Activated naive CD4-positive, alpha-beta T cell treated with anti-CD3 and anti-CD28 coated beads, Interleukin-2, amount 10 ng/mL, durations not matched to agents 7 days and 5 days (primary cell): Measurements from ENCODE around the gene ATAD3B.
"Not testable (repeated sequence)": the region's sequence is repeated elsewhere in the genome, so short reads cannot be mapped to it uniquely, and the experiment has no call there.

Experiments used
- CTCF ChIA-PET: fragments of 350-600 bp; sonication (Branson Sonifier 250); formaldehyde crosslinking; loops from one replicate; lab custom pipeline; 2021; ENCODE audit warnings: antibody characterized with exemption; lab: Charles Lee
- DNase-seq: peaks from one replicate; pipeline ENCODE4 v3.0.0-alpha.2; 2020
- H3K27ac Mint-ChIP-seq: one replicate; pipeline ENCODE4 v1.8.0; 2021; ENCODE audit warnings: mild to moderate bottlenecking, moderate library complexity, mixed read lengths
- H3K27me3 Mint-ChIP-seq: one replicate; pipeline ENCODE4 v1.8.0; 2021; ENCODE audit warnings: mild to moderate bottlenecking, mixed read lengths
- H3K36me3 Mint-ChIP-seq: one replicate; pipeline ENCODE4 v1.8.0; 2021; ENCODE audit warnings: mixed read lengths
- H3K4me1 Mint-ChIP-seq: one replicate; pipeline ENCODE4 v1.8.0; 2021; ENCODE audit warnings: mixed read lengths
- H3K4me3 Mint-ChIP-seq: one replicate; pipeline ENCODE4 v1.8.0; 2021; ENCODE audit warnings: mild to moderate bottlenecking, moderate library complexity, mixed read lengths
- H3K9me3 Mint-ChIP-seq: one replicate; pipeline ENCODE4 v1.8.0; 2021; ENCODE audit warnings: mixed read lengths

ATAD3B gene

DNA sequence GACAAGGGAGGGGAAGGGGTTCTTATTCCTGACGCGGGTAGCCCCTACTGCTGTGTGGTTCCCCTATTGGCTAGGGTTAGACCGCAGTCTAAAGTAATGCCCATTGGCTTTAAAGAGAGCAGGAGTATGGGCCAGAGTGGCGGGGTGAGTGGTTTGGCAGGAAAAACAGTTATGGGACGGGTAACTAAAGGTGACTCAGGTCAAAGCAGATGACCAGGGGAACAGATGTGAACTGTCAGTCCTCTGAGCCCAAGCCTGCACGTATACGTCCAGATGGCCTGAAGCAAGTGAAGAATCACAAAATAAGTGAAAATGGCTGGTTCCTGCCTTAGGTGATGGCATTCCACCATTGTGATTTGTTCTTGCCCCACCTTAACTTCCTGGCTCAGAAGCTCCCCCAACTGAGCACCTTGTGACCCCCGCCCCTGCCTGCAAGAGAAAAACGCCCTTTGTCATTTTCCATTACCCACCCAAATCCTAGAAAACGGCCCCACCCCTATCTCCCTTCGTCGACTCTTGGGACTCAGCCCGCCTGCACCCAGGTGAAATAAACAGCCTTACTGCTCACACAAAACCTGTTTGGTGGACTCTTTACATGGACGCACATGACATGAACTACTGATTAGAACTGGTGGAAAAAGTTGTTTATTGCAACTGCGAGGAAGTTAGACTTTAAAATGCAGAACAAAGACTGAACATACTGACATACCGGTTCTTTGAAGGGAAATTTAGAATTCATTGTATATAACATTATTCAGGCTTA is 758 bp upstream of the ATAD3B start:
- CTCF ChIA-PET: no interaction called here

DNA sequence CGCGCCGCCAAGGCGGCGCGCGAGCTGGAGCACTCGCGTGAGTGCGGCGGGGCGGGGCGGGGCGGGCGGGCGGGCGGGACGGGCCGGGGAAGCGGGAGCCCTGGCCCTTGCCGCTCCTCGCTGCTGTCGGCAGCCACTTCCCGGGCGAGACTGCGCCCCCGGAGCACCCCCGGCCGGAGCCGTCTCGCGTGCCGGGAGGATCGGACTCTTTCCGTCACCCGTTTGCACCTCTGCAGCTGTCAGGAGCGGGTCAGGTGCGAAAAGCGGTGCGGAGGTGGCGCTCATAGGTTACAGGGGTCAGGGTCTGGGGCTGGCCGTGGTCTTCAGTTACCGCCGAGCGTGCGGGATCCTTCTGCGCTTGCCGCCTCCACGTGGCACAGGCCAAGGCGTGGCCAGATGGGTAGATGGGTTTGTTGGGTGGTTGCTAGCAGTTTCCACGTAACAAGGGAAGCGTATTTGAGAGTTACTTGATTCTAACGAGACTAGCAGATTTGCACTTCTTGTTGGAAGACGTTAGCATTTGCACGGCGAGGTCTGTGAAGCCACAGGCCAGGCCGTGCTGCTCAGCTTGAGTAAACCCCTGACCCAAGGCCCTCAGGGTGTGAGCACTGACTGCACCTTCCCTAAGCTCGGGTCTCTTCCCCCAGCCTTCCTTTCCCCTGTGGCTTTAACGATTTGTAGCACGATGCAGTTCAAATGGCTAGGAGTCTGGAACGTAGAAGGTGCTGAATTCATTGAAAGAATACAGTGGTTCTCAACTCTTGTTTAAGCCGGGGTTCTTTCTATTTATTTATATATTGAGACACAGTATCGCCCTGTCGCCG is 700 bp downstream of the ATAD3B start:
- peaks cover 27% of the 10 kb centered on the region for H3K4me1 Mint-ChIP-seq

More for the DNA sequence above, 758 bp upstream of the ATAD3B start:
- Mint-ChIP-seq H3K36me3 (no peaks in the 10 kb centered on the region), H3K4me1 (peaks cover 27% of the 10 kb centered on the region), H3K4me3 (peak overlapping the region; percentile 84), H3K9me3 (no peaks in the 10 kb centered on the region), H3K27me3 (no peaks in the 10 kb centered on the region), H3K27ac (peak overlapping the region; percentile 86)
- peak; percentile 44 for DNase-seq

DNA sequence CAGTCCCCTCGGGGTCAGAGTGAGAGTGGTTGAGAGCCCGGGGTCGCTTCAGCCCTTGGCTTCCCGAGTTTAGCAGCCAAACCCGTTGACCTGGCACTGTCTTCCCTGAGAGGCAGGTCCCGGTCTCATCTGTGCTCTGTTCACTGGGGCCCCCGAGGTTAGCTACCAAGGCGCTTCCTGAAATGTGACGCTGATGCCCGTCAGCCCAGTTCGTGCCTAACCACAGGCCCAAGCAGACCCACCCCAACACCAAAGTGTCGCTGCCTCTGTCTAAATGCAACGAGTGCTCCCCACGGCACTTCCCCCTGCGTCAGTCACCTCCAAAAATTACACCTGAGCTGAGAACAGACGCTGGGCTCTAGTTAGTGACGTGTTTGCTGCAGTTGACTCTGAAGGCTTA is 4.4 kb downstream of the ATAD3B start:
- Mint-ChIP-seq H3K4me1 (peaks cover 15% of the 10 kb centered on the region), H3K36me3 (peaks cover 18% of the 10 kb centered on the region)
- CTCF ChIA-PET, H3K4me3 Mint-ChIP-seq, DNase-seq, H3K9me3 Mint-ChIP-seq, H3K27me3 Mint-ChIP-seq, H3K27ac Mint-ChIP-seq: not testable (repeated sequence)

More for the DNA sequence above, 700 bp downstream of the ATAD3B start:
- H3K9me3 Mint-ChIP-seq, H3K27me3 Mint-ChIP-seq, H3K36me3 Mint-ChIP-seq, CTCF ChIA-PET: not testable (repeated sequence)
- Mint-ChIP-seq H3K27ac (peak overlapping the region; percentile 78), H3K4me3 (peak overlapping the region; percentile 77)
- DNase-seq: peak; percentile 53

DNA sequence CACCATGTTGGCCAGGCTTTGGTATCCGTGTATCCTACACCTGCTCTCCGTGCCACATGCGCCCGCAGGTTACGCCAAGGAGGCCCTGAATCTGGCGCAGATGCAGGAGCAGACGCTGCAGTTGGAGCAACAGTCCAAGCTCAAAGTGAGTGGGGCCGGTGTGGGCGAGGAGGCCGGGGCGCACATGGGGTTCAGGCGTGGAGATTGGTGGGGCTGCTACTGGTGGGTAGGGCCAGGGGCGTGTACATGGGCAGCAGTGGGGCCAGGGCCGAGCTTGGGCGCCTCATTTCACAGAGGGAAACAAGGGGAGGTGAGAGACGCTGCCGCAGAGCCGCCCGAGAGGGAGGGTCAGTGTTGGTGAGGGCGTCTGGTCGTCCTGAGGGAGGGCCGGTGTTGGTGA is 5.6 kb downstream of the ATAD3B start:
- Mint-ChIP-seq H3K27me3 (no peaks in the 10 kb centered on the region), H3K27ac (no peak overlapping the region), H3K9me3 (no peaks in the 10 kb centered on the region), H3K4me3 (no peak overlapping the region), H3K4me1 (peaks cover 13% of the 10 kb centered on the region), H3K36me3 (peaks cover 18% of the 10 kb centered on the region)
- CTCF ChIA-PET: no interaction called here
- DNase-seq: no peak

DNA sequence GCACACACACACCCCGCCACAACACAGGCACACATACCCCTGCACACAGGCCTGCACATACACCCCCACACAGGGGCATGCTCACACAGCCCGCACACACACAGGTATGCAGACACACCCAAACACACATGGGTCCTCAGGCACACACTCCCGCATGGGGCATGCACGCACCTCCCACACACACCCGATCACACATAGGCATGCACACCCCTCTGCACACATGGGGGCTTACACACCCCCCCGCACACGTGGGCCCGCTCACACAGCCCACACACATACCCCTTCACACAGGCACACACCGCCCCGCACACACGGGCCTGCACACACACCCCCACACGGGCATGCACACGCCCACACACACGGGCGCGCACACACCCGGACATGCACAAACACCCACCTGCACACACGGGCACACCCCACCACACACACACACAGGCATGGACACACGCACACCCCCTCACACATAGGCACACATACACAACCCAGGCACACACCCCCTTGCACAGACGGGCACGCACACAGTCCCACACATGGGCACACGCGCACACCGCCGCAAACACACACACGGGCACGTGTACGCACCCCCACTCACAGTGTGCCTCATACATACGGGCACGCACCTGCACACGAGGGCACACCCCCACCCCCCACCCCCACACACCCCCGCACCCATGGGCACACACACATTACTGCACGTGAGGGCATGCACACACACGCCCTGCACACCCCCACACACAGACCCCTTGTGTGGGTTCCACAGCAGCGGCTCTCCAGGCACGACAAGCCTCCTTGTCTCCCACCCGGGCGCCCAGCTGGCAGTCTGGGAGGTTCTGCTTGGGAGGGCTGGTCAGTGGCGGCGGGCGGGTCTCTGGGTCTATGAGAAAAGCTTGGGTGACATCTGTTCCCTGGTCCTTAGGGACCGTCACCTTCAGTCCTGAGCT is 8.3 kb downstream of the ATAD3B start:
- DNase-seq: no peak
- Mint-ChIP-seq H3K9me3 (no peaks in the 10 kb centered on the region), H3K4me3 (no peak overlapping the region), H3K27ac (no peak overlapping the region), H3K36me3 (peaks cover 19% of the 10 kb centered on the region), H3K27me3 (no peaks in the 10 kb centered on the region), H3K4me1 (no peaks in the 10 kb centered on the region)
- CTCF ChIA-PET: no interaction called here

DNA sequence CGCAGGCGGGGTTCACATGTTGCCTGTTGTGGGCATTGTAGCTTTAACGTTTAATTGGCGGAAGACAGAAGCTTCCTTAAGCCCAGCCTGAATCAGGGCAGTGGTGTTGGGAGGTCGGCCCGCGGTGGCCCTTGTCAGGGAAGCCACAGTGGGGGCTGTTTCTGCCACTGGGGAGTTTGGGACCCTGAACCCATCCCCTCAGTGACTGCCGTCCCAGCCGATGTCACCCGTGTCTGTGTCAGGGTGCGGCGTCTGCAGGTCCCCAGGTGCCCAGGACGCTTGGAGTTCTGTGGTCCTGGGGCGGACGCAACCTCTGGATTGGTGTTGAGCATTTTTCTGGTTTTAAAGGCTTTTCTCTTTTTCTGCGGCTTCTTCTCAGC is 8.9 kb downstream of the ATAD3B start:
- H3K9me3 Mint-ChIP-seq, H3K27me3 Mint-ChIP-seq, H3K4me1 Mint-ChIP-seq, DNase-seq, CTCF ChIA-PET, H3K4me3 Mint-ChIP-seq, H3K27ac Mint-ChIP-seq: not testable (repeated sequence)
- H3K36me3 Mint-ChIP-seq: peaks cover 19% of the 10 kb centered on the region

DNA sequence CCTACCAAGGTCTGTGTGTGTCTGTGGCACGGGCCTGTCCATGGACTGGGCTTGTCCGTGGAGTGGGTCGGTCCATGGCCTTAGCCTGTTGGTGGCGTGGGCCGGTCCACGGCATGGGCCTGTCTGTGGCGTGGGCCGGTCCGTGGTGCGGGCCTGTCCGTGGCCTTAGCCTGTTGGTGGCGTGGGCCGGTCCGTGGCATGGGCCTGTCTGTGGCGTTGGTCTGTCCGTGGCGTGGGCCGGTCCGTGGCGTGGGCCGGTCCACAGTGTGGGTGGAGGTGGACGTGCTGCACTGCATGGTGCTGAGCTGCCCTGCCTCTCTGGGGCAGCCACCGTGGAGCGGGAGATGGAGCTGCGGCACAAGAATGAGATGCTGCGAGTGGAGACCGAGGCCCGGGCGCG is 10.2 kb downstream of the ATAD3B start:
- H3K27ac Mint-ChIP-seq, H3K4me1 Mint-ChIP-seq, DNase-seq, CTCF ChIA-PET, H3K9me3 Mint-ChIP-seq, H3K27me3 Mint-ChIP-seq, H3K4me3 Mint-ChIP-seq: not testable (repeated sequence)
- peaks cover 19% of the 10 kb centered on the region for H3K36me3 Mint-ChIP-seq

DNA sequence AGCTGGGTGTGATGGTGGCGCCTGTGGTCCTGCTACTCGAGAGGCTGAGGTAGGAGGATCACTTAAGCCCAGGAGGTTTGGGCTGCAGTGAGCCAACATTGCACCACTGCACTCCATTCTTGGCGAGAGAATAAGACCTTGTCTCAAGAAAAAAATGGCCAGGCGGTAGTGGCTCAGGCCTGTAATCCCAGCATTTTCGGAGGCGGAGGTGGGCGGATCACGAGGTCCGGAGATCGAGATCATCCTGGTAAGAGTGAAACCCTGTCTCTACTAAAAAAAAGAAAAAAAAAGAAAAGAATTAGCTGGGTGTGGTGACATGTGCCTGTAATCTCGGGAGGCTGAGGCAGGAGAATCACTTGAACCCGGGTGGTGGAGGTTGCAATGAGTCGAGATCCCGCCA is 11.3 kb downstream of the ATAD3B start:
- Mint-ChIP-seq H3K4me3 (no peak overlapping the region), H3K36me3 (peaks cover 17% of the 10 kb centered on the region), H3K9me3 (no peaks in the 10 kb centered on the region), H3K4me1 (no peaks in the 10 kb centered on the region), H3K27ac (no peak overlapping the region), H3K27me3 (no peaks in the 10 kb centered on the region)
- CTCF ChIA-PET: no interaction called here
- no peak for DNase-seq

DNA sequence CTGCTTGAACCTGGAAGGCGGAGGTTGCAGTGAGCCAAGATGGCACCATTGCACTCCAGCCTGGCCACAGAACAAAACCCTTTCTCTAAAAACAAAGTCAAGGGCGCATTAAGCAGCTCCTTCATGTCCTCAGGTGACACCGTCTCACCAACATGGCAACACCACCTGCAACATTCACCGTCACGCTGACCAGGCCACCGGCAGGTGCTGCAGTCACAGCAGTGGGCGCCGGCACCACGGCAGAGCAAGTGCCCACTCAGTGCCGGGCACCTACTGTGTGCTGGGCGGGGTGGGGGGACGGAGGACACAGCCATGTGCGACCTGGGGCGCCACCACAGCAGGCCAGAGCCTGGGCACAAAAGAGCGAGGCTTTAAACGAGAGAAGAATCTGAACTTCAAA is 12.1 kb downstream of the ATAD3B start:
- H3K4me1 Mint-ChIP-seq: no peaks in the 10 kb centered on the region
- no peaks in the 10 kb centered on the region for H3K9me3 Mint-ChIP-seq
- CTCF ChIA-PET: no interaction called here
- H3K4me3 Mint-ChIP-seq: no peak overlapping the region
- H3K36me3 Mint-ChIP-seq: peaks cover 17% of the 10 kb centered on the region
- DNase-seq: no peak
- H3K27ac Mint-ChIP-seq: no peak overlapping the region
- no peaks in the 10 kb centered on the region for H3K27me3 Mint-ChIP-seq

DNA sequence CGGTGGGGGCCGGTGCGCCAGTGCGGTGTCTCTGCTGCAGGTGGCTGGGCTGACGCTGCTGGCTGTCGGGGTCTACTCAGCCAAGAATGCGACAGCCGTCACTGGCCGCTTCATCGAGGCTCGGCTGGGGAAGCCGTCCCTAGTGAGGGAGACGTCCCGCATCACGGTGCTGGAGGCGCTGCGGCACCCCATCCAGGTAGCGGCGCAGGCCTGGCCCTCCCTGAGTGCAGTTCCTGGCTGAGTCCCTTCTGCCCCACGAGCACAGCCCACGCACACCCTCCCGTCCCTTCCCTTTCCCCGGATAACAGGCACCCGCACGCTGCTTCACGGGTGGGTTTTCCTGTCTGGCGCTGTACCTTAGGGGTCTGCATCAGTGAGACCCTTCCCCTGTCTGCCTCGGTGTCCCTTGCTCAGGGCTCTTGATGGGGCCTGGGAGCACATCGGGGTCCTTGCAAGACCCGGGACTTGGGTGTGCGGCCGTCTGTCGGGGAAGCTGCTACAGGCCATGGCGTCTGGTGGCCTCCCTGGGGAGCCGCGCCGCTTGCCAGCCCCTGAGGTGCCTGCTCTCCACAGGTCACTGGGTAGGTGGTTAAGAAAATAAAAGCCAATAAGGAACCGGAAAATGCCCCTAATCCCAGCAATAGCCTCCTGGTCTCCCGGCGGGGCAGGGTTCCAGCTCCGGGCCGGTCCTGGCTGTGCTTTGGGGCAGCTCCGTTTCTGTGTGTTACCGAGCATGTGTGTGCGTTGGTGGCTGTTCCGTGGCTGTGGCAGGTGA is 13.6 kb downstream of the ATAD3B start:
- H3K36me3 Mint-ChIP-seq: peaks cover 17% of the 10 kb centered on the region
- H3K9me3 Mint-ChIP-seq, H3K4me3 Mint-ChIP-seq, DNase-seq, CTCF ChIA-PET, H3K4me1 Mint-ChIP-seq, H3K27me3 Mint-ChIP-seq, H3K27ac Mint-ChIP-seq: not testable (repeated sequence)

DNA sequence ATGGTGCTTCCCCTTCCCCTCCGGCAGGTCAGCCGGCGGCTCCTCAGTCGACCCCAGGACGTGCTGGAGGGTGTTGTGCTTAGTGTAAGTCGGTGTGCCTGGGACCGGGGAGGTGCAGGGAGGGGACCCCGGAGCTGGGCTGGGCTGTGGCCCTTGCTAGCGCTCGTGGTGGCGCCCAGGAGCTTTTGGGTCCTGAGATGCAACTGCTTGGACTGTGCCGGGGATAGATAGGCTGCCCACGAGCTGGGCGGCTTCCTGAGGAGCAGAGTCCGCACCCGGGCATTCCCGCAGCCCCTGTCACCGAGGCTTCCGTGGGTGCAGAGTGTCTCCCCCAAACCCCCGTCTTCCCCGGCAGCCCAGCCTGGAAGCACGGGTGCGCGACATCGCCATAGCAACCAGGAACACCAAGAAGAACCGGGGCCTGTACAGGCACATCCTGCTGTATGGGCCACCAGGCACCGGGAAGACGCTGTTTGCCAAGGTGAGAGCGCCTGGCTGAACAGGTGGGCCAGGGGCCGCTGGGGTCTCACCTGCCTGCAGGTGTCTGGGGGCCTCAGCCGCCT is 14.3 kb downstream of the ATAD3B start:
- H3K4me3 Mint-ChIP-seq, H3K27me3 Mint-ChIP-seq, H3K9me3 Mint-ChIP-seq, CTCF ChIA-PET, H3K27ac Mint-ChIP-seq, DNase-seq, H3K4me1 Mint-ChIP-seq: not testable (repeated sequence)
- peaks cover 19% of the 10 kb centered on the region for H3K36me3 Mint-ChIP-seq

DNA sequence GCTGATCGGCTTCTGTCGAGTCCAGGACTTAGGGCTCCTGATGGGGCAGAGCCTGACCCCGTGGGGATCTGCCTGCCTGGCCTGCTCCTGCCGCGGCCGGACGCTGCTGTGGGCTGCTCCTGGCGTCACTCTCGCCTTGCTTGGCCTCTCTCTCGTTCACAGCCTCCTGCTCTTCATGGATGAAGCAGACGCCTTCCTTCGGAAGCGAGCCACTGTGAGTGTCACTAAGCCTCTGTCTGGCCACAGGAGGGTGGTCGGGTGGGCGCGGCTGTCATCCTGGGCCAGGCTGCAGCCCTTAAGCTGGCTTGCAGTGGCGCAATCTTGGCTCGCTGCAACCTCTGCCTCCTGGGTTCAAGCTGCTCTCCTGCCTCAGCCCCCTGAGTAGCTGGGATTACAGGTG is 16.1 kb downstream of the ATAD3B start:
- Mint-ChIP-seq H3K4me3 (no peak overlapping the region), H3K27me3 (no peaks in the 10 kb centered on the region), H3K27ac (no peak overlapping the region), H3K9me3 (peaks cover 1% of the 10 kb centered on the region), H3K4me1 (no peaks in the 10 kb centered on the region), H3K36me3 (peaks cover 33% of the 10 kb centered on the region)
- no peak for DNase-seq
- CTCF ChIA-PET: no interaction called here

DNA sequence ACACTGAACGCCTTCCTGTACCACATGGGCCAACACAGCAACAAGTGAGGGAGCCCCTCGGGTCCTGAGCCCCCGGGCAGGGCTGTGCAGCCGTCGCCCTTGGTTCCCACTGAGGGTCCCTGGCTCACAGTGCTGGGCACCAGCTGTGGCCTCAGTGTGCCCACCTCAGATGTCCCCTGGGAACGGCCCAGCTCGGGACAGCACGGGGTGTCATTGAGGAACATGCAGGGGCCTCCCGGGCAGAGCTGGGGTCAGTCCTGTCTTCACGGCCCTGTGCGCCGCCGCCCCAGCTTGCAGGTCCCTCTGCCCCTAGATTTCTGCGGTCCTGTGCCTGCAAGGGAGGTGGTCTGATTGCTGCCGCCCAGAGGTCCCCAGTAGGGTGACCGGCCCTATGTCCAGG is 17.7 kb downstream of the ATAD3B start:
- no peak for DNase-seq
- Mint-ChIP-seq H3K4me1 (no peaks in the 10 kb centered on the region), H3K4me3 (no peak overlapping the region), H3K27me3 (no peaks in the 10 kb centered on the region), H3K9me3 (peaks cover 8% of the 10 kb centered on the region), H3K36me3 (peaks cover 42% of the 10 kb centered on the region), H3K27ac (no peak overlapping the region)
- CTCF ChIA-PET: no interaction called here
